Measurements from ENCODE around the gene TRIO.

DNA sequence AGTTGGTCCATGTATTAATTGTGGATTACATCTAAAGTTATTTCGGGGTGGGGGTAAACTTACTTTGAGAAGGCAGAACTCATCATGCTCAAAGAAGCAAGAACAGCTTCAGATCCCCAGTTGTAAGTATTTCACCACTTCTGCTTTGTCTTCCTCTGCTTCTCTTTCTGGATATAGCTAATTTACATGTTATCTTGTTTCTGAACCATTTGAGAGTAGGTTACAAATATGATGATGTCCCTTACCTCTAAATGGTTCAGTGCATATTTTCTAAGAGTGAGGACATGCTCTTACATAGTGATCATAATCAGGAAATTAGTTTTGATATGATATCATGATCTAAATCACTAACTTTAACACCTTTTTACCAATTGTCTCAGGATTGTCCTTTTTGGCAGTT is 11.9 kb downstream of the TRIO start:
- no peak for TF ChIP-seq POLR2AphosphoS5 (IDR thresholded peaks at IDR 0.05)
- no peak for TF ChIP-seq POLR2A (IDR thresholded peaks at IDR 0.05)
- TF ChIP-seq, protein P1, sequence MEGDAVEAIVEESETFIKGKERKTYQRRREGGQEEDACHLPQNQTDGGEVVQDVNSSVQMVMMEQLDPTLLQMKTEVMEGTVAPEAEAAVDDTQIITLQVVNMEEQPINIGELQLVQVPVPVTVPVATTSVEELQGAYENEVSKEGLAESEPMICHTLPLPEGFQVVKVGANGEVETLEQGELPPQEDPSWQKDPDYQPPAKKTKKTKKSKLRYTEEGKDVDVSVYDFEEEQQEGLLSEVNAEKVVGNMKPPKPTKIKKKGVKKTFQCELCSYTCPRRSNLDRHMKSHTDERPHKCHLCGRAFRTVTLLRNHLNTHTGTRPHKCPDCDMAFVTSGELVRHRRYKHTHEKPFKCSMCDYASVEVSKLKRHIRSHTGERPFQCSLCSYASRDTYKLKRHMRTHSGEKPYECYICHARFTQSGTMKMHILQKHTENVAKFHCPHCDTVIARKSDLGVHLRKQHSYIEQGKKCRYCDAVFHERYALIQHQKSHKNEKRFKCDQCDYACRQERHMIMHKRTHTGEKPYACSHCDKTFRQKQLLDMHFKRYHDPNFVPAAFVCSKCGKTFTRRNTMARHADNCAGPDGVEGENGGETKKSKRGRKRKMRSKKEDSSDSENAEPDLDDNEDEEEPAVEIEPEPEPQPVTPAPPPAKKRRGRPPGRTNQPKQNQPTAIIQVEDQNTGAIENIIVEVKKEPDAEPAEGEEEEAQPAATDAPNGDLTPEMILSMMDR (IDR thresholded peaks at IDR 0.05) = no peak
- no peak for TF ChIP-seq EP300 (IDR thresholded peaks at IDR 0.05)

Data from upper lobe of left lung (tissue), 4 donors.